Putamen (tissue), 1 donor: ENCODE results near the gene RPS6KA5.
"Not testable (repeated sequence)": the region's sequence is repeated elsewhere in the genome, so short reads cannot be mapped to it uniquely, and the experiment has no call there.

ENCODE experiments used
- DNase-seq: peaks from one replicate; pipeline ENCODE4 v3.0.0-alpha.2; 2016; ENCODE audit warnings: low spot score

The RPS6KA5 gene

DNA sequence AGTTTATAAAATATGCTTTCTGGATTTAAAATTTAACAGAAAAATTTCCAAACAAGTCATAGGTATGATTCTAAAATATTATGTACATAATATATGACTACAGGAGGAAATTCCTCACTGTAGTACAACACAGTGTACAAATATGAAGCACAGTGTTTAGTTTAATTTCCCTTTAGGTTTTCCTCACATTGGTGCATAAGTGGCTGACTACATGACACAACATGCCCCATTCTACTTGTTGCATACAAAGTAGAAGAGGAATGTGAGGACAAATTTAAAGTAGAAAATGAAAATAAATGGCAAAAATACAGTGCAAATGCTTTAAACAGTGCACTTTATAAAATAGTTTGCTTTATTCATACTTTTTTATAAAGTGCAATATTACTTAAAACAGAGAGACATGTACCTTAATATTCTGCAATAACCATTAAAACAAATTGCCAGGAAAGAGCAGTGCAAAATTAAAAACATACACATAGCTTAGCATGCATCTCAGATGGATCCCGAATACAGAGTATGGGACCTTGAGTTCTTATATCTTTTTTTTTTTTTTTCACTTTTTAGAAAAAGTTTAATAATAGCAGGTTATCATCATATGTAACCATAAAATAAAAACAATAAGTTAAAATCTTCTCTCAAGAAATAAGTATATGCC lies 189.4 kb downstream of the RPS6KA5 start:
- no peak for DNase-seq

DNA sequence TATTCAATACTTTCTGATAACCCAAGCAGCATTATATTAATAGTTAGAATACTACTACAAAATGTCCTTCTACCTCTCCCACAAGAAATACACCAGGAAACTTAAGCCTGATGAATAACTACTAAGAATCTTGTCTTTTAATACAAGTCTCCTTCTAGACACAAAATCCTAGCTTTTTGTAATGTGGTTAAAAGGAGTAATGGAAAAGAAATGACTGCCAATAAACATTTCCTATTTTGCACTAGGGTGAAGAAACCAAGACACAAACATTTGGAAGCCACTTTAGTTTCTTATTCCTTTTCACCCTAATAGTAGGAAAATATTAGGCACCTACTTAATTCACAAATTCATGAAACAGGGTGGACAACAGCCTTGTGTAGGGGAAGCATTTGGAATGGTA lies 192.9 kb downstream of the RPS6KA5 start:
- no peak for DNase-seq

DNA sequence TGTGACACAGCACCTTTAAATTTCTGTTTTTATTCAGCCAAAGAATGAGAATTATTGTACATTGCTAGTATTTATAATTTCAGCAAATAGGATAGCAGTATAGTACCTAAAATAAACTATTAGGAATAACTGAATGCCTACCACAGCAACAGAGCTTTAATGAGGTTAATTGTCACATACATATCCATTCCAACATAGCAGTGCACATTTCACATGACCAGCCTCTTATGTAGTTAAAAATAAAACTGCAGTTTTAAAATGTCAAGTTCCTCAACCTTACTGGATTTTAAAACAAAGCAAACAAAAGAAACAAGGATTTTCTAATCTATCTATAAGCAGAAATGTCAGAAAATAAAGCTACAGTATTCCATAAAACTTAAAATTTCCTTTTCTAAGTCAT lies 193.6 kb downstream of the RPS6KA5 start:
- DNase-seq: no peak

DNA sequence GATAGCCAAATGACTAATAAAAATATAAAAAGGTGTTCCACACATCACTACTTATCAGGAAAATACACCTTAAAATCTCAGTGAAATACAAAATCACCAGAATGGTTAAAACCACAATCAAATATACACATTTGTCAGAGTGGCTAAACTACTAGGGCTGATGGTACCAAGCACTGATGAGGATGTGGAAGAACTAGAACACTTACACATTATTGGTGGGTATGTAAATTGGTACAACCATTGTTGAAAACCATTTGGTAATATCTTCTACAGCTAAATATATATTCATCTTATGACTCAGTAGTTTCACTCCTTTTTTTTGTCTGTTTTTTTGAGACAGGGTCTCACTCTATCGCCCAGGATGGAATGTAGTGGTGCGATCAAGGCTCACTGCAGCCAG lies 195.7 kb downstream of the RPS6KA5 start:
- DNase-seq: no peak

DNA sequence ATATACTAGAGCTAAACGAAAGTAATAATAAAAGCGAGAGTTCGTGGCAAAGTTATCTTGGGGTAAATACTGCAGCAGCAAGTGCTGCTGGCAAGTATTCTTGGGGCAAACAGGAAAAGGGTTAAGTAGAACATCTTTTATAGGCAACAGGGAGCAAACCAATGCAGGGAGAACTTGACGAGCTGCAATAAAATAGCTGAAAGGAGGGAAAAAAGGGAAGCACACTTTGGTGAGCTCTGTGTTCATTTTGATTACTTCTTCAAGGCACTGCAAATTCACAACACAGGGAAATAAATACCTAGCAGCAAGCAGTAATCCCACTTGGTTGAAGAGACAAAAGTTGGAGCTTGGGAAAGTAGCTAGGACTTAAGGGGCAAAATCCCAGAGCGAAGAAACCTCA lies 201.9 kb downstream of the RPS6KA5 start:
- no peak for DNase-seq

DNA sequence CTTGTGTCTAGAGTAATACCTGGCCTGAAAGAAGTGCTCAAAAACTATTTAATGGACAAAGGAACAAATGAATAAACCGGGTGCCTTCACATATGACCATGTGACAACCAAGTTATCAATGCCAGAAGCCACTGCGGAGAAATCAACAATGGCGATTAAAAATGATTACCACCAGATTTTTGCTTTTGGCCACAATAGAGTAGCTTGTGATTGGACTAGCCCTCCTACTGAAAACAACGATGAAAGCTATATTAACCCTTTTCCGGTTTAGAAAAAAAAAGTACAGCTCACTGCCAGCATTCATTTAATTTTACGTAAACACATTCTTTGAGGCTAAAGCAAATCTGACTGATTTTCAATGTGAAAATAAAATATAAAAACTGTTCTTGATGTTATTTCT lies 202.6 kb downstream of the RPS6KA5 start:
- DNase-seq: no peak

DNA sequence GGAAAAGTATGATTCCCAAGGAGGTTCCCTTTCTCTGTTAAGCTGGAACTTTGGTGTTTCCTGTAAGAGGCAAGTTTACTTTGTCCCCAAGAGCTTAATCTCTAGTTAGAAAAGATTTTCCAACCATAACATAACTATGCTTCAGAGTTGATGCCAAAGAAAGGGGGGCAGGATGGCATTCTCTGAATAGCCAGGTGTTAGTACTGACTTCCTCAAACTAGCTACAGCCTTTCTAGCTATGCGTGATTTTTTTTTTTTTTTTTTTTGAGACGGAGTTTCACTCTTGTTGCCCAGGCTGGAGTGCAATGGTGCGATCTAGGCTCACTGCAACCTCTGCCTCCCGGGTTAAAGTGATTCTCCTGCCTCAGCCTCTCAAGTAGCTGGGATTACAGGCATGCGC lies 204.3 kb downstream of the RPS6KA5 start:
- DNase-seq: not testable (repeated sequence)

DNA sequence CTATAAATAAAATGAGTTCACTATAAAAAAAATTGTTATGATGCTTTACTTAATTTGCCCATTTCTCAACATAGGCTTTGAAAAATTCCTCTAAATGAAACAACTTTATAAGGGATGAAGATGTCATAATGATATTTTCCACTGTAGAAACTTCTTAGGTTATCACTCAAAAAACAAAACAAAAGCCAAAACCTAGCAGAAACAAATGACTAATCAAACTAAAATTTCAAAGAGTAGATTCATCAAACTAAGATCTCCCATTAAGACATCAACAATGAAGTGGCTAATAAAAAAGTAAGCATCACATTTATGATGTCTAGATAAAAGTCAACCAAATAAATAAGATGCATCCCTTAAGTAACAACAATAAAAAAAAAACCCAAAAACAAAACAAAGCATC lies 207.3 kb downstream of the RPS6KA5 start:
- DNase-seq: no peak

DNA sequence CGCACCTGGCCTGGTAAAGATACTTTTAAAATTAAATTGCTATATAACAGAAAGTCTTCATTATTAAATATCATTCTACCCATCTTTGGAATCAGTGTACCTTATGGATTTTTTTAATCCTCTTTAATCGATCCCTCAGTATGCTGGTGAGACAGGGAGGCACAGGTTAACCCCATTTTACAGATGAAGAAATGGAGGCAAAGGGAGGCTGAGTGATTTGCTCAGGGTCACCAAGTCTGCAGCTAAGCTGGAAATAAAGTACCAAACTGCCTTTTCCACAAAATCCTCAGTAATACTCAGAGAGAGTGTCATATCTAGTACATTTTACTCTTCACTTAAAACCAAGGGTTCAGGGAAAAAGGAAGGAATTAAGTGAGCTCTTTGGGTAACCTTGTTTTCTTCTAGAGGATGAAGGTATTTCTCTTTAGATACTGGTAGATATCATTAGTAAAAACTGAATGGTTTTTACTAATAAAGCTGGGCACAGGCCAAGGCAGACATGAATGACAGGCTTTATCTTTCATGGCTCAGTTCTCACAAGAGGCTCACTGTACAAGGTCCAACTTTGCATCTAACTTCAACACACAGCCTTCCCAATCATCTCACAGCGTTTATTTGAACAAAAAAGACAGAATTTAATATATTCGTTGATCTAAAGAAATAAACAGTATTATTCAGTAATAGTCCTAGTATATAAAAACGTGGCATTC lies 209.0 kb downstream of the RPS6KA5 start:
- DNase-seq: peak; percentile 62

DNA sequence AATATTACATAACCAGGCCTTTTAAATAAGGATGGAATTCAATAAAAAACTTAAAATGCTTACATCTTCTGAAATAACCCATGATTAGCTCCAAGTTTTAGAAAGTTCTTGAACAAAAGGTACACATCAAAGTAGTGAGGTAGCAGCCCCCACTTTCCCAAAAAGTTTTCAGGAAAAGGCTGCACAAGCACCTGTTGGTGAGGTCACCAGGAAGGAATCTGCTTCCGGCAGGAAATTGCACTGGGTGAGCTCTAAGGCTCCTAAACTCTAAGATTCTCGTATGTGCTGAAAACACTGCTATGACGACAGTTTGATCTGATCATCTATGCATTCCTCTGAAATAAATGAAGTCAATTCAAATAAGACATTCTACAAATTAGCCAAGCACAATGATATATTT lies 210.0 kb downstream of the RPS6KA5 start:
- no peak for DNase-seq

DNA sequence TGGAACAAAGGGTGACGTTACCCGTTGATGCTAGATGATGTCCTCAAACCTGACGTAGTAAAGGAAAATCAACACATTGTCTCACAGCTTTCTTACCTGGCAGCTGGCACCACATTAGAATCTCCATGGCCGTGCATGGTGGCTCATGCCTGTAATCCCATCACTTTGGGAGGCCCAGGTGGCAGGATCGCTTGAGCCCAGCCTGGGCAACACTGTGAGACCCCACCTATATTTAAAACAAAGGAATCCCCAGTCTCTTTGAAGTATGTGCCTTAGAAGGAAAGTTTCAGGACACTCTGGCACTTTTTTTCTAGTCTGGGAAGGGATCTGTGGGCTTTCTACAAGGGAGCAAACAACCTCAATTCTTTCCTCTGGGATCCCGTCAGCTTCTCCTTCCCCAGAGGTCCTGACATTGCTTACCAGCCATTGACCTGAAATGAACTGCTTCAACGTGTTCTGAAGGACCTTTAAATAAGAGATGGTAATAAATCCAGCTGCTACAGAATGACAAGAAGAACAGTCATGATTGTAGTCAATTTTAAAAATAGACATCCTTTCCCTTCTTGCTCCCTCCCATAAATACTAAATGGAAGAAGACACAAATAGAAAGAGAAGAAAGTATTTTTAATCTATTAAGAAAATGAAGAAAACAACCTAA lies 210.5 kb downstream of the RPS6KA5 start:
- DNase-seq: no peak

DNA sequence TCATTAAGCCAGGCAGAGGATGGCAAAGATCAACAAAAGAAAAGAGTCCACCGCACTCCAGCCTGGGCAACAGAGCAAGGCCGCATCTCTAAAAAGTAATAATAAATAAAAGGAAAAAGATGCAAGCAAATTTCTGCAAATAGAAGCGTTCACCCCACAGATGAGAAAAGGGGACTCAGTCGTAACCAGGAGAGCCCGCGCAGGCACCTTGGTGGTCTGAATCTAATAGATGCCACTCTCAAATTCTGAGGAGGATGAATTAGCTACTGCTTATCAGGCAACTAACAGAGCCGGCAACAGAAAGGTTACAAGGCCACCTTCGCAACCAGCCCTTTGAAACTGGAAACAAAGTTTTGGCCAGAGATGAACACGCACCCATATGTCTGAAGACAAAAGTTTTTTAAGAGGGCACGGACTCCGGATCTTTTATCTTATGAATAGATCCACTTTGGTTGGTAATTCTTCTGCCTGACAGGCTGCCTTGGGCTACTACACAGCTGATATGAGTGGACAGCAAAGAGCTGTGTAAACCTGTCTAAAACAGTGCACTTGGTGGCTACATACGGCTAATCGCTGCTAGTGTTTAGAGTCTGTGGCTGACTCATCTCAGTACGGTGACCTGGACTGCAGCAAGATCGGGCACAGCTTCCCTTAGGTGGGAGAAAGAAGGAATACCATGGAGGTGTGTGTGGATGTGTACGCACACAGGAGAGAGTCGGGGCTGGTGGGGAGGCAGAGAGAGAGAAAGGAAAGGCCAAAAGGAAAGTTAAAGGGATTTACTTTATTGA lies 211.3 kb downstream of the RPS6KA5 start:
- no peak for DNase-seq

DNA sequence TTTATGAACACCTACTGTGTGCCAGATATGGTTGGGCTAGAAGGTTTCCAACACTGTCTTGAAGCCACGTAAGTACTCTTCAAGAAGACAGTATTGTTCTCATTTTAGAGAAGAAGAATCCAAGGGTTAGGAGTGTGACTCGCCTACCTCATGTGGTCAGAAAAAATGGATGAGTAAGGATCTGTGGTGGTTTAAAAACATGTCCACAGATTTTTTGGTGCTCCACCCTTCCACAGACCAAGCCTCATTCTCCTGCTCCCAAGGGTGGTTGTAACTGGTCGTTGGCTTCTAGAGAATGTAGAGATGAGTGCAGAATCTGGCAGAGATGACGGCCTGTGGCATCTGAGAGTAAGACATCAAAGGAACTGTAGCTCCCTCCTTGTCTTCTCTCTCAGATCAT lies 213.9 kb downstream of the RPS6KA5 start:
- DNase-seq: no peak

DNA sequence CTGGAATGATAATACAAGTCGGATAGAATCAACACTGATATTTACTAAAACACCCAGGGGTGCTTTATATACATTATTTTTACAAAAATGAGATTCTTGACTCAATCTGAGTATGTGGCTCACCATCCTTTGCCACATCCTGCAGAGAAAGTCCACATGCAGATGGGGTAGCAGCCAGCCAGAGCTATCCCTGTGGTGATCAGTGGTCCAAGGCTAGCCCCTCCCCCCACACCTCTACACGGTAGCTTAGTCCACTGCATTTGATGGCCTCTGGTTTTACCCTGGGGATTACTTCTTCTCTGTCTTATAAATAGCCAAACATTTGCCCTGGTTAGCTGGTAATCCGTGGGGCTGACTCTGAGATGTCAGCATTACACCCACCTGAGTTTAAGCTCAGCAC lies 216.1 kb downstream of the RPS6KA5 start:
- no peak for DNase-seq

DNA sequence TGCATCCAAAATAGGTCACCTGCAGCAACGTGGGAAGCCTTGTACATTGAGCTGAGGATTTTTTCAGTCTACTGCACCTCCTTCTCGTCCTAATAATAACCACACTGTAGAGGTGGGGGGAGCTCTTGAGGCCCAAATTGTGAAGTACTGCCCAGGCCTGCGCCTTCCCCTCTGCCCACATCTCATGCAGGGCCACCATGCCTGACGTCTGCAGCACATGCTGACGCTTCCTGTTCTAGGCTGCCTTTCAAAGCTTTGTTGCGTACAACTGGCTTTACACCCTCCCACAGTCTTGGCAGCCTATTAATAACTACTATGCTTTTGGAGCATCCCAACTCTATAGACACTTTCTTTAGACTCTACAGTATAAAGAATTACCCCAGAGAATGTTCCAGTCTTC lies 217.7 kb downstream of the RPS6KA5 start:
- peak; percentile 55 for DNase-seq

DNA sequence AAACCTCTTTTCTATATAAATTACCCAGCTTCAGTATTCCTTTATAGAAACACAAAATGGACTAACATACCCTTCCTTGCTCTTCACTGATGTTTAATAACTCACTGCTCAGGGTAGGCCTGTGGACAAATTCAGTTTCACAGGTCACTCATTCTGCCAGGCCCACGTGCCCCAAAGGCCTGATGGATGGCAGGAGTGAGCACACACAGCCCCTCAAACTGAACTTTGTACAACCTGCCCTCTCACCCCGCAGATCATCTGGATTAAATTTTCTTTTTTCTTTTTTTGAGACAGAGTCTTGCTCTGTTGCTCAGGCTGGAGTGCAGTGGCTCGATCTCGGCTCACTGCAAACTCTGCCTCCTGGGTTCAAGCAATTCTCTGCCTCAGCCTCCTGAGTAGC lies 219.8 kb downstream of the RPS6KA5 start:
- not testable (repeated sequence) for DNase-seq

DNA sequence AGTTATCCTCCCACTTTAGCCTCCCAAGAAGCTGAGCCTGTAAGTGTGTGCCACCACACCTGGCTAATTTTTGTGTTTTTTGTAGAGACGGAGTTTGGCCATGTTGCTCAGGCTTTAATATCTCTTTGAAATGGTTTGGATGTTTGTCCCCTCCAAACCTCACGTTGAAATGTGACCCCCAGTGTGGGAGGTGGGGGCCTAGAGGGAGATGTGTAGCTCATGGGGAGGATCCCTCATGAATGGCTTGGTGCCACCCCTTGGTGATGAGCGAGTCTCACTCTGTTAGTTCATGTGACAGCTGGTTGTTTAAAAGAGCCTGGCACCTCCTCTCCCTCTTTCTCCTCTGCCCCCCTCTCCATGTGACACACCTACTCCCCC lies 220.6 kb downstream of the RPS6KA5 start:
- DNase-seq: no peak

DNA sequence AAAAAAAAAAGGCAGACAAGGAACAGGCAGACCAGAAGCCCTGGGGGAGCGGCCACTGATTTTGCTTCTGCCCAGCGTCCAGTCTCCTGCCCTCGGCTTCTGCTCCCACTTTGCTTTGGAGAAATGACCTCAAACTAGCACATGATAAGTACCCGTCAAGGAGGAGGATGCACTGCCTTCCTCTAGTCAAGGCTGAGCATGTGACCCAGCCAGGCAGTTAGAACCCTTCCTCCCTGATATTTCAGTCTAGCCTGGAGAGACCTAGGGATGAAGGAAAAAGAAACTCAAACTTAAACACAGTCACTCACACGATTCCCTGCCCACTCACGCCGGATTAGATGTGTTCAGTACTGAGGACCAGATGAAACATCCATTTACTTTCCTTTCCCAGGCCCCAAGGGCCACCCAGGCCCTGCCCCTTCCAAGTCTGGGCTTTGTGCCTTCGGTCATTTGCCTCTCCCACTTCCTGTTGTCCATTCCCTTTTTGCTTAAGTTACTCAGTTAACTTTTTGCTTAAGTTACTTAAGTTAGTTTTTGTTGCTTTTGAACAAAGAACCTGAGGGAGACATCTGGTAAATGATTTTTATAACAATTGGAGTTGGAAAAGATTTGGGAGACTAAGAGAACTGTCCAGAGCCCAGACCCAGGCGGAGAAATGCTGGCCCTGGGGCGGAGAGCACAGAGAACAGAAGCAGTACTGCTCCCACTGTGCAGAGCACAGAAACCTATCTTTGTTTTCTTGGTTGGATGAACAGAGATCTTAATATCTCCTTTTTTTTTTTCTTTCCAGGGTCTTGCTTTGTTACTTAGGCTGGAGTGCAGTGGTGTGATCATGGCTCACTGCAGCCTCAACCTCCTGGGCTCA lies 221.2 kb downstream of the RPS6KA5 start:
- no peak for DNase-seq

DNA sequence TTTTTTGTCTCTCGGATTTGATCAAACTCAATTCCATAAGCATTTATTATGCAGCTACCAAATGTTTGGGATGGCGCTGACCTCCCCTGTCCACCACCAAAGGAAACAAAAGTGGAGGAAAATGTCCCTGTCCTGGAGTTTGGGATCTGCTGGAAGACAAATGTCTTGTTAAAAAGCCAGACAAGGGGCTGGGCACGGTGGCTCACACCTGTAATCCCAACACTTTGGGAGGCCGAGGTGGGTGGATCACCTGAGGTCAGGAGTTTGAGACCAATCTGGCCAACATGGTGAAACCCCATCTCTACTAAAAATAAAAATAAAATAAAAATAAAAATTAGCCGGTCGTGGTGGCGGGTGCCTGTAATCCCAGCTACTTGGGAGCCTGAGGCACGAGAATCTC lies 221.9 kb downstream of the RPS6KA5 start:
- not testable (repeated sequence) for DNase-seq

DNA sequence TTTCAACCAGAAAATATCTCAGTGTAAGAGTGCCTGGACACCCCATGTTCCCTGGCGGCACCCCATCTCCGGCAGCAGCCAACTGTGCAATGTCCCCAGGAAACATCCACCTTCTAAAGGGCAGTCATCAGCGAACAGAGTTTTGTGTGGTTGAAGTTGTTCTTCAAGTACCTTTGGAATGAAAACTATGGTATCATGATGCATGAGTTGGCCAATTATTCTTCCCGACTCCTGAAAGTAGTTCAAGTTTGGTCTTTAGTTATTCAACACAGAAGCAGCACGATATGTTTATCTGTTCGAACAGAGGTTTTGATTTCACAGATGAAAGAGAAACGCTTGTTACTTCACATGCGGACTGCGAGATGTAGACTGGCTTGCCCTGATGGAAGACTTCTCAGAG lies 223.1 kb downstream of the RPS6KA5 start:
- no peak for DNase-seq

DNA sequence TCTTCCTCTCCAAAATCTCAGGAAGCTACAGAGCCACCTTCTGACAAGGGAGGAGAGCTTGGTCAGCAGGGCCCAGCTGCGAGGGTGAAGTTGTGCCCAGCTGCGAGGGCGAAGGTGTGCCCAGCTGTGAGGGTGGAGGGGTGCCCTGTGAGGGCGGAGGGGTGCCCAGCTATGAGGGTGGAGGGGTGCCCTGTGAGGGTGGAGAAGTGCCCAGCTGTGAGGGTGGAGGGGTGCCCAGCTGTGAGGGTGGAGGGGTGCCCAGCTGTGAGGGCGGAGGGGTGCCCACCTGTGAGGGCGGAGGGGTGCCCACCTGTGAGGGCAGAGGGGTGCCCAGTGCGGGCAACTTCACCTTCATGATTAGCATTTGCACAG lies 223.8 kb downstream of the RPS6KA5 start:
- DNase-seq: no peak

DNA sequence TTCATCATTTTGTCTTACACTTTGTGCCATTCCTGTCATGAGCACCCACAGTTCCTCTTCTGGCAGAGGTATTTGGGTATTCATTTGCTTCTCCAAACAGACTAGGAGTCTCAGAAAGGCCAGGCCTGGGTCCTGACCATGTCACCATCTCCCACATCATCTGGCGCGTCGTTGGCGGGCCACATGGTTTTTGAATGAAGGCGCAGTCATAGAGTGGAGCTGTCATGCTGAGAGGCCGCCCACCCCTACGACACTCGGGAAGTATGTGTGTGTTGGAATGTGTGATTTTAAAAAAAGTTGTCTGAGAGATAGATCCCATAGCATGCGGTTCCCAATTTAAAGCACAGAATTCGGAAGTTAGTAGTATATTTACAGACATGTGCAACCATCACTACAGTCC lies 228.6 kb downstream of the RPS6KA5 start:
- DNase-seq: no peak
